Measurements from ENCODE around the gene FBXO31. TPM values are rescaled to one million over a fixed set of nuclear protein-coding genes. Genes with fewer than 3 reads are reported as not detected.

FBXO31 gene
- total and polyA plus RNA-seq, 10 of the 15 experiments (the other 5 are each of a cell fraction or from before 2014, with no cell fraction given): 0.19 to 33.1 (median 10.3) TPM

DNA sequence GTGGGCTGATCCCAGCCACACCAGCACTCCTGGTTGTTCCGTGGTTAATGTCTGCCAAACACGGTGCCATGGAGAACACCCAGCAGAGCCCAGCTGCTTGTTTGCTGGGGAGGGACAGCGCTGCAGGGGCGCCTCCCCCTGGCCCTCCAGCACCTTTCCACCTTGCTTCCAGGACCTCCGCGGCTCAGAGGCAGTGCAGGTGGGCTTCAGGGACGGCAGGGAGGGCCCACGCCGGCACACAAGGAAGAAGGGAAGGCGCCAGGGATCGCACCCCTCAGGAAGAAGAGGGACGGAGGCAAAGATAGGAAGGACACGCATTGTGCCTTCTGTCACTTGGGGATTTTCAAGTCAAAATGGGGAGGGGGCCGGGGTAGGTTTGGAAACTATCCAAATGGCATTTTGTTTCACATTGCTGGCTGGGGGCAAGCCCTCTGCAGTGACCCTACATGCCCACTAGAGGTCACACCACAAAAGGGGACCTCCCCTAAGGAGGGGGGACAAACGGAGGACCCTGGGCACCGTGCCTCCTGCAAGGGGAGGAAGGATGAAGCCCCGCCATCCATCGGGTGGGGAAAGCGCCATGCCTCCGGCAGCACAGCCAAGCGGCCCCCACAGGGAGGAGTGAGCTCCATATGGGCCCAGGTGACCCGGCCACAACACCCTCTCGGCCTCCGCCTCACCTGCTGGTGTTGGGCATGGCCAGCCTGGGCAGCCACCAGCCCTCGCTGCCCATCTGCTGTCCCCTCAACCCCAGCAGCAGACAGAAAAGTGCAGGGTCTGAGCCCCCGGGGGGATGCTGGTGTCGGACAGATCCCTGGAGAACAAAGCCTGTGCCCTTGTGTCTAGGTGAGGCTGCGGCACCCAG, 58.9 kb downstream of the FBXO31 start:
- Histone ChIP-seq H3K4me1 (ENCODE audit: control insufficient read depth, insufficient read depth, low read length) (no peaks in the 10 kb centered on the region), H3K27me3 (replicated peaks in 1 of 2; ENCODE audit: control insufficient read depth in 2 of 2, insufficient read depth in 2 of 2, low read length in 1 of 2) (no peaks in the 10 kb centered on the region), H3K4me3 (no peak overlapping the region), H3K4me2 (ENCODE audit: control insufficient read depth, insufficient read depth) (no peak overlapping the region), H3K9ac (ENCODE audit: control insufficient read depth, insufficient read depth, low read length) (no peak overlapping the region), H3K9me3 (replicated peaks; ENCODE audit: control insufficient read depth, insufficient read depth, low read length) (no peaks in the 10 kb centered on the region), H3K36me3 (ENCODE audit: control insufficient read depth in 2 of 2, insufficient read depth in 2 of 2, low read length in 1 of 2) (peaks cover 0 to 6% of the 10 kb centered on the region in 2 experiments; a peak in 2 of 4 replicates), H4K20me1 (ENCODE audit: control insufficient read depth, insufficient read depth) (no peaks in the 10 kb centered on the region; the same call in 1 of the 2 replicates), H3K79me2 (ENCODE audit: control insufficient read depth, insufficient read depth, low read length) (no peaks in the 10 kb centered on the region), H3K27ac (ENCODE audit: control insufficient read depth, insufficient read depth) (no peak overlapping the region), H2AFZ (ENCODE audit: control insufficient read depth, low read depth, low read length) (no peak overlapping the region)
- BruUV-seq (replicated peaks): no TSS peak
- ChIA-PET RAD21 (ENCODE audit: unreplicated experiment) (interaction anchor here (1.5 kb wide), 1 partner anchor 70 kb away, joined by 3 read pairs; no protein-coding TSS in a partner anchor), SMC1A (ENCODE audit: uncharacterized antibody, unreplicated experiment) (interaction anchor here (1.2 kb wide), 1 partner anchor 56 kb away, joined by 3 read pairs; no protein-coding TSS in a partner anchor), CTCF (interaction anchor here (2.6 kb wide), 1 partner anchor 71 kb away, joined by 11 read pairs; no protein-coding TSS in a partner anchor), POLR2A (no interaction called here)
- peak; percentile 89 for ATAC-seq
- DNase-seq (ENCODE audit: low read depth, low spot score): no peak
- intact Hi-C loops (cut with micrococcal nuclease; ENCODE audit: unreplicated experiment) (no loop called here), in situ Hi-C loops (cut with MboI) (no loop called here)
- FAIRE-seq: peak; percentile 62
- whole genome bisulfite sequencing (ENCODE audit: insufficient coverage, insufficient replicate concordance, low lambda C conversion rate, missing lambda C conversion rate): 60% methylated on average over 28 of the region's 28 CpGs
- TF ChIP-seq, protein P1, sequence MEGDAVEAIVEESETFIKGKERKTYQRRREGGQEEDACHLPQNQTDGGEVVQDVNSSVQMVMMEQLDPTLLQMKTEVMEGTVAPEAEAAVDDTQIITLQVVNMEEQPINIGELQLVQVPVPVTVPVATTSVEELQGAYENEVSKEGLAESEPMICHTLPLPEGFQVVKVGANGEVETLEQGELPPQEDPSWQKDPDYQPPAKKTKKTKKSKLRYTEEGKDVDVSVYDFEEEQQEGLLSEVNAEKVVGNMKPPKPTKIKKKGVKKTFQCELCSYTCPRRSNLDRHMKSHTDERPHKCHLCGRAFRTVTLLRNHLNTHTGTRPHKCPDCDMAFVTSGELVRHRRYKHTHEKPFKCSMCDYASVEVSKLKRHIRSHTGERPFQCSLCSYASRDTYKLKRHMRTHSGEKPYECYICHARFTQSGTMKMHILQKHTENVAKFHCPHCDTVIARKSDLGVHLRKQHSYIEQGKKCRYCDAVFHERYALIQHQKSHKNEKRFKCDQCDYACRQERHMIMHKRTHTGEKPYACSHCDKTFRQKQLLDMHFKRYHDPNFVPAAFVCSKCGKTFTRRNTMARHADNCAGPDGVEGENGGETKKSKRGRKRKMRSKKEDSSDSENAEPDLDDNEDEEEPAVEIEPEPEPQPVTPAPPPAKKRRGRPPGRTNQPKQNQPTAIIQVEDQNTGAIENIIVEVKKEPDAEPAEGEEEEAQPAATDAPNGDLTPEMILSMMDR (IDR thresholded peaks at IDR 0.05 in 2 of 3, conservative IDR thresholded peaks at IDR 0.05 in 1 of 3; ENCODE audit: control insufficient read depth in 2 of 3, extremely low read depth in 1 of 3, insufficient read depth in 1 of 3, low read depth in 3 of 3, low read length in 3 of 3): peak; percentile 72 to 89 (median 81)
- TF ChIP-seq SMC3 (IDR thresholded peaks at IDR 0.05; ENCODE audit: borderline replicate concordance, low read length) (peak; percentile 39; the same call in 1 of the 2 replicates), TCF3 (IDR thresholded peaks at IDR 0.05; ENCODE audit: borderline replicate concordance, insufficient read depth, low read depth, low read length) (no peak), KDM1A (IDR thresholded peaks at IDR 0.05; ENCODE audit: borderline replicate concordance) (no peak), PAX8 (IDR thresholded peaks at IDR 0.05) (no peak), RUNX3 (IDR thresholded peaks at IDR 0.05; ENCODE audit: low read length) (peak; percentile 18; the same call in 1 of the 2 replicates), RAD21 (IDR thresholded peaks at IDR 0.05; ENCODE audit: insufficient read depth, low read depth, low read length) (peak; percentile 64), FOS (IDR thresholded peaks at IDR 0.05; ENCODE audit: borderline replicate concordance, extremely low read depth, insufficient read length) (no peak), RFX5 (IDR thresholded peaks at IDR 0.05; ENCODE audit: low read depth, low read length) (no peak), HCFC1 (IDR thresholded peaks at IDR 0.05; ENCODE audit: low read length) (no peak), ASH2L (IDR thresholded peaks at IDR 0.05; ENCODE audit: borderline replicate concordance, low read depth) (no peak), YY1 (IDR thresholded peaks at IDR 0.05; ENCODE audit: low read depth, low read length) (0 out of 2 replicates have a peak, but pooled peaks have one; percentile 19)
- TF ChIP-seq, protein P2, sequence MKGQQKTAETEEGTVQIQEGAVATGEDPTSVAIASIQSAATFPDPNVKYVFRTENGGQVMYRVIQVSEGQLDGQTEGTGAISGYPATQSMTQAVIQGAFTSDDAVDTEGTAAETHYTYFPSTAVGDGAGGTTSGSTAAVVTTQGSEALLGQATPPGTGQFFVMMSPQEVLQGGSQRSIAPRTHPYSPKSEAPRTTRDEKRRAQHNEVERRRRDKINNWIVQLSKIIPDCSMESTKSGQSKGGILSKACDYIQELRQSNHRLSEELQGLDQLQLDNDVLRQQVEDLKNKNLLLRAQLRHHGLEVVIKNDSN (IDR thresholded peaks at IDR 0.05; ENCODE audit: borderline replicate concordance, extremely low read length, insufficient read depth, low read depth, low read length): no peak
